Measurements from ENCODE around the gene SLC28A3. TPM values are rescaled to one million over a fixed set of nuclear protein-coding genes. Genes with fewer than 3 reads are reported as not detected.
"Not testable (repeated sequence)": the region's sequence is repeated elsewhere in the genome, so short reads cannot be mapped to it uniquely, and the experiment has no call there.

The SLC28A3 gene
- total and polyA plus RNA-seq, 3 experiments from 2014 or later = 1.0 to 1.2 TPM; not detected in 1

DNA sequence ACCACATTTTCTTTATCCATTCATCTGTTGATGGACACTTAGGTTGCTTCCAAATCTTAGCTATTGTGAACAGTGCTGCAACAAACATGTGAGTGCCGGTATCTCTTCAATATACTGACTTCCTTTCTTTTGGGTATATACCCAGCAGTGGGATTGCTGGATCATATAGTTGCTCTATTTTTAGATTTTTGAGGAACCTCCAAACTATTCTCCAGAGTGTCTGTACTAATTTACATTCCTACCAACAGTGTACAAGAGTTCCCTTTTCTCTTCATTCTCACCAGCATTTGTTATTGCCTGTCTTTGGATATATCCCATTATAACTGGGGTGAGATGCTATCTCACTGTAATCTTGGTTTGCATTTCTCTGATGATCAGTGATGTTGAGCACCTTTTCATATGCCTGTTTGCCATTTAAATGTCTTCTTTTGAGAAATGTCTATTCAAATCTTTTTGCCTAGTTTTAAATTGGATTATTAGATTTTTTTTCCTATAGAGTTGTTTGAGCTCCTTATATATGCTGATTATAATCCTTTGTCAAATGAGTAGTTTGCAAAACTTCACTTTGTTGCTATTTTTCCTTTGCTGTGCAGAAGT, 24.4 kb upstream of the SLC28A3 start:
- CTCF ChIA-PET = not testable (repeated sequence)

DNA sequence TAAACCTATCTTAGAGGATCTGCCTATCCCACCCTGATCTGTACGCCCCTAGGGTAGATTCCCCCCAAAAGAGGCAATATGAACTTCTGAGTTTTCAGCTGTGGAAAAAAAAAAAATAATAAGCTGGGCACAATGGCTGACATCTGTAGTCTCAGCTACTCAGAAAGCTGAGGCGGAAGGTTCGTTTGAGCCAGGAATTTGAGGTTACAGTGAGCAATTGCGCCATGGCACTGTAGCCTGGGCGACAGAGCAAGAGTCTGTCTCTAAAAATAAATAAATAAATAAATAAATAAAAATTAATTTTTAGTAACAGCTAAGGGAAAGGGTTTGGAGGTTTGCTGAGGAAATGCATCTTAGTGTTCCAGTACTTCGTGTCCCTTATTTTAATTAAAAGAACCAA, 21.1 kb upstream of the SLC28A3 start:
- peaks cover 0 to 20% of the 10 kb centered on the region in 2 donors for H3K27me3 Mint-ChIP-seq
- Histone ChIP-seq H3K4me1 (ENCODE audit: insufficient read depth, low read length) (no peaks in the 10 kb centered on the region), H3K27ac (ENCODE audit: low read depth, low read length) (no peak overlapping the region), H3K4me3 (ENCODE audit: low read length) (no peak overlapping the region), H3K36me3 (ENCODE audit: insufficient read depth, low read length) (no peaks in the 10 kb centered on the region), H3K9me3 (ENCODE audit: low read length) (no peaks in the 10 kb centered on the region), H3K27me3 (ENCODE audit: insufficient read depth, low read length, poor library complexity, severe bottlenecking) (no peaks in the 10 kb centered on the region)
- CTCF ChIA-PET = no interaction called here
- no peaks in the 10 kb centered on the region for H3K4me1 Mint-ChIP-seq
- no peak overlapping the region for H3K27ac Mint-ChIP-seq
- POLR2A ChIA-PET = no interaction called here
- H3K9me3 Mint-ChIP-seq = peaks cover 5 to 12% (median 7%) of the 10 kb centered on the region in 5 donors
- H3K36me3 Mint-ChIP-seq = no peaks in the 10 kb centered on the region
- no peak overlapping the region for H3K4me3 Mint-ChIP-seq
- DNase-seq = no peak

More for the DNA sequence above, 24.4 kb upstream of the SLC28A3 start:
- peak overlapping the region in 1 of 8 donors; percentile 68 for H3K27ac Mint-ChIP-seq
- peaks cover 2 to 23% of the 10 kb centered on the region in 2 donors for H3K27me3 Mint-ChIP-seq
- H3K9me3 ChIP-seq (ENCODE audit: low read length); H3K4me3 ChIP-seq (ENCODE audit: low read length); H3K4me1 Mint-ChIP-seq; H3K36me3 Mint-ChIP-seq; DNase-seq; H3K4me3 Mint-ChIP-seq; H3K4me1 ChIP-seq (ENCODE audit: insufficient read depth, low read length); H3K27me3 ChIP-seq (ENCODE audit: insufficient read depth, low read length, poor library complexity, severe bottlenecking); H3K36me3 ChIP-seq (ENCODE audit: insufficient read depth, low read length); H3K27ac ChIP-seq (ENCODE audit: low read depth, low read length); POLR2A ChIA-PET: not testable (repeated sequence)
- H3K9me3 Mint-ChIP-seq = peaks cover 5 to 12% (median 7%) of the 10 kb centered on the region in 5 donors

DNA sequence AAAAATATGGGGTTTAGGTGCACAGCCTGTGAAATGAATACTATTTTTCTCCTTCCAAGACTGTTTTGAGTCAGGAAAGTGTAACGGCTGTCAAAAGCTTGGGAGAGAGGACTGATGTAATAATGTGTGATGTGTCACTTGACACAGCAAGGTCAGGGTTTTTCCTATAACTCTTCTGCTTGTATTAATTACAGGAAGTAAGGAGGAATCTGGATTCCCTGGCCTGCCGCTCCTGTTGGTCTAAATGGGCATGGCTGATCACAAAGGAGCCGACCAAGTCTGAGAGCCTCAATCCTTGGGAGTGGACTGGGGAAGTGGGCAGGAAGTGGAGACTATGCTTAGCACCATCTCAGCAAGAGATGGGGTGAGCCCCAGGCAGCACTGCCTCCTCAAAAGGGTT, 16.7 kb upstream of the SLC28A3 start:
- ChIA-PET CTCF (no interaction called here), POLR2A (no interaction called here)
- Histone ChIP-seq H3K36me3 (ENCODE audit: insufficient read depth, low read length) (no peaks in the 10 kb centered on the region), H3K9me3 (ENCODE audit: low read length) (no peaks in the 10 kb centered on the region), H3K27ac (ENCODE audit: low read depth, low read length) (no peak overlapping the region), H3K4me3 (ENCODE audit: low read length) (no peak overlapping the region), H3K4me1 (ENCODE audit: insufficient read depth, low read length) (no peaks in the 10 kb centered on the region), H3K27me3 (ENCODE audit: insufficient read depth, low read length, poor library complexity, severe bottlenecking) (no peaks in the 10 kb centered on the region)
- no peaks in the 10 kb centered on the region for H3K36me3 Mint-ChIP-seq
- H3K4me1 Mint-ChIP-seq = no peaks in the 10 kb centered on the region
- no peak overlapping the region for H3K27ac Mint-ChIP-seq
- DNase-seq = no peak
- H3K9me3 Mint-ChIP-seq = no peaks in the 10 kb centered on the region
- peaks cover 0 to 4% of the 10 kb centered on the region in 2 donors for H3K27me3 Mint-ChIP-seq
- no peak overlapping the region for H3K4me3 Mint-ChIP-seq

DNA sequence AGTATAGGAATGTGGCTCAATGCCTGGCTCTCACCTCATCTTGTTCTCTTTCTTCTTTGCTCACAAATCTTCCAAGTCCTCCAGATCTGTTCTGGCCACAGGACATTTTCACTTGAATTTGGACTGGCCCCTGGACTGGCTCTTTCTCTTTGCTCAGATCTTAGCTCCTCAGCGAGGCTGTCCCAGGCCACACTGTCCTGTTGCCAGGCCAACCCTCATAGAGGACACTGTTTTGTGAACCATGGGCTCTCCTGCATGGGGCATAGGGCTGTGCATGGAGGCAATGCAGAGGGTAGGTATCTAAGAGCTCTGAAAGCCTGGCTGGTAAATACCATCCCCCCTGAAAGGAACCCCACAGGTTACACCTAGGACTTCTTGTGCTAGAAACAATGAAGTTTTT, 13.5 kb upstream of the SLC28A3 start:
- H3K4me3 Mint-ChIP-seq = no peak overlapping the region
- no peak overlapping the region for H3K27ac Mint-ChIP-seq
- H3K4me1 ChIP-seq (ENCODE audit: insufficient read depth, low read length) = no peaks in the 10 kb centered on the region
- H3K4me3 ChIP-seq (ENCODE audit: low read length) = no peak overlapping the region
- ChIA-PET CTCF (no interaction called here), POLR2A (no interaction called here)
- no peak overlapping the region for H3K27ac ChIP-seq (ENCODE audit: low read depth, low read length)
- H3K4me1 Mint-ChIP-seq = no peaks in the 10 kb centered on the region
- H3K36me3 Mint-ChIP-seq = no peaks in the 10 kb centered on the region
- no peaks in the 10 kb centered on the region for H3K9me3 Mint-ChIP-seq
- H3K36me3 ChIP-seq (ENCODE audit: insufficient read depth, low read length) = no peaks in the 10 kb centered on the region
- H3K9me3 ChIP-seq (ENCODE audit: low read length) = no peaks in the 10 kb centered on the region
- no peaks in the 10 kb centered on the region for H3K27me3 ChIP-seq (ENCODE audit: insufficient read depth, low read length, poor library complexity, severe bottlenecking)
- DNase-seq = no peak
- peaks cover 0 to 4% of the 10 kb centered on the region in 2 donors for H3K27me3 Mint-ChIP-seq

DNA sequence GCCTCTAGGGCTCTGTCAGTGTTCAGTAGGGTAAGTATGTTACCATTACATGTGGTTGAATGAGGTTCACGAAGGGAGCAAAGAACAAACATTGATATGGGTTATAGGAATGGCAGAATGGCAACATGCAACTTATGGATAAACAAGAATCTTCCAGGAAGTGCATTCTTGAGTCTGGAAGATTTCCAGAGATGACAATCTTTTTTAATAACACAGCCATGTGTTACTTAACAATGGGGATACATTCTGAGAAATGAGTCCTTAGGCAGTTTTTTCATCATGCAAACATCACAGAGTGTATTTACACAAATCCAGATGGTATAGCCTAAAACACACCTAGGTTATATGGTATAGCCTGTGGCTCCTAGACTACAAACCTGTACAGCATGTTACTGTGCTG, 9.1 kb upstream of the SLC28A3 start:
- Mint-ChIP-seq H3K4me3 (no peak overlapping the region), H3K27ac (no peak overlapping the region), H3K9me3 (peaks cover 0 to 2% (median 0%) of the 10 kb centered on the region in 5 donors), H3K4me1 (no peaks in the 10 kb centered on the region), H3K27me3 (peaks cover 1 to 15% of the 10 kb centered on the region in 2 donors), H3K36me3 (no peaks in the 10 kb centered on the region)
- H3K27me3 ChIP-seq (ENCODE audit: insufficient read depth, low read length, poor library complexity, severe bottlenecking) = no peaks in the 10 kb centered on the region
- ChIA-PET POLR2A (no interaction called here), CTCF (no interaction called here)
- no peaks in the 10 kb centered on the region for H3K36me3 ChIP-seq (ENCODE audit: insufficient read depth, low read length)
- no peaks in the 10 kb centered on the region for H3K4me1 ChIP-seq (ENCODE audit: insufficient read depth, low read length)
- H3K4me3 ChIP-seq (ENCODE audit: low read length) = no peak overlapping the region
- no peak overlapping the region for H3K27ac ChIP-seq (ENCODE audit: low read depth, low read length)
- no peak for DNase-seq
- no peaks in the 10 kb centered on the region for H3K9me3 ChIP-seq (ENCODE audit: low read length)

DNA sequence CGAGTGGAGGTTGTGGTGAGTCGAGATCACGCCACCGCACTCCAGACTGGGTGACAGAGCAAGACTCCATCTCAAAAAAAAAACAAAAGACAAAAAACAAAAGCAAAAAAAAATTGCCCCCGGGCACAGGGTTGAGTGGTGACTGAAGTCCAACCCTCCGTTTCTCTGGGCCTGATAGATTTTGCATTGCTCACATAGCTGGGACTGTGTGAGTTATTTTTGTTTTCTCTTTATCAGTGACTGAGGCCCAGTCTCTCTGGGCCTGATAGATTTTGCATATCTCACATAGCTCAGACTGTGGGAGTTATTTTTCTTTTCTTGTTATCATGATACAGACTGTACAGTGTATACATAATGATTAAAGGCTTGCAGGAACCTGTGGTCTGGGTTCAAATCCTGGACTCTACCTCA, 2.6 kb upstream of the SLC28A3 start:
- Histone ChIP-seq H3K27me3 (ENCODE audit: insufficient read depth, low read length, poor library complexity, severe bottlenecking) (no peaks in the 10 kb centered on the region), H3K9me3 (ENCODE audit: low read length) (no peaks in the 10 kb centered on the region), H3K36me3 (ENCODE audit: insufficient read depth, low read length) (no peaks in the 10 kb centered on the region), H3K4me1 (ENCODE audit: insufficient read depth, low read length) (no peaks in the 10 kb centered on the region), H3K4me3 (ENCODE audit: low read length) (no peak overlapping the region), H3K27ac (ENCODE audit: low read depth, low read length) (no peak overlapping the region)
- DNase-seq = no peak
- no peaks in the 10 kb centered on the region for H3K36me3 Mint-ChIP-seq
- H3K4me1 Mint-ChIP-seq = no peaks in the 10 kb centered on the region
- H3K9me3 Mint-ChIP-seq = peaks cover 0 to 2% (median 0%) of the 10 kb centered on the region in 5 donors
- POLR2A ChIA-PET = no interaction called here
- no peak overlapping the region for H3K27ac Mint-ChIP-seq
- H3K27me3 Mint-ChIP-seq = peaks cover 1 to 21% of the 10 kb centered on the region in 2 donors
- CTCF ChIA-PET = no interaction called here
- no peak overlapping the region for H3K4me3 Mint-ChIP-seq

DNA sequence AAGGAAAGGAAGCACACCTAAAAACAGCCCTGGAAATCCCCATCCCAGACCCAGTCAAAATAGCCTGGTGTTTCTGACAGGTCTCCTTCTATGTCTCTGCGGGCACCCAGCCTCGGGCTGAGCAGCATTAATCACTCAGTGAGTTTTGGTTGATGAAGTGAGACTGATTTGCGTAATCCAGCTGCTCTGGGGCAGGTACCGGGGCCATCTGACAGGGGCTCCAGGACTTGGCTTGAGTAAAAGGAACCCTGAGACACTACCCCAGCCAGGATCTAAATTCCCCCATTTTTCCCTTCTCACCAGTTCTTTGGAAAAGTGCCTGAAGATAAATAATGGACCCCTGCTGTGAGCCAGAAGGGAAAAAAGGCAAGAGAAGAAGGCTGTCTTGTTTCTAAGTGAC, 596 bp downstream of the SLC28A3 start:
- Mint-ChIP-seq H3K27ac (no peak overlapping the region), H3K27me3 (peaks cover 1 to 9% of the 10 kb centered on the region in 2 donors), H3K4me3 (no peak overlapping the region), H3K4me1 (no peaks in the 10 kb centered on the region), H3K9me3 (peaks cover 0 to under 1% (median 0%) of the 10 kb centered on the region in 5 donors), H3K36me3 (no peaks in the 10 kb centered on the region)
- Histone ChIP-seq H3K36me3 (ENCODE audit: insufficient read depth, low read length) (no peaks in the 10 kb centered on the region), H3K4me3 (ENCODE audit: low read length) (no peak overlapping the region), H3K9me3 (ENCODE audit: low read length) (no peaks in the 10 kb centered on the region), H3K27ac (ENCODE audit: low read depth, low read length) (no peak overlapping the region), H3K27me3 (ENCODE audit: insufficient read depth, low read length, poor library complexity, severe bottlenecking) (no peaks in the 10 kb centered on the region), H3K4me1 (ENCODE audit: insufficient read depth, low read length) (no peaks in the 10 kb centered on the region)
- ChIA-PET CTCF (no interaction called here), POLR2A (no interaction called here)
- no peak for DNase-seq

DNA sequence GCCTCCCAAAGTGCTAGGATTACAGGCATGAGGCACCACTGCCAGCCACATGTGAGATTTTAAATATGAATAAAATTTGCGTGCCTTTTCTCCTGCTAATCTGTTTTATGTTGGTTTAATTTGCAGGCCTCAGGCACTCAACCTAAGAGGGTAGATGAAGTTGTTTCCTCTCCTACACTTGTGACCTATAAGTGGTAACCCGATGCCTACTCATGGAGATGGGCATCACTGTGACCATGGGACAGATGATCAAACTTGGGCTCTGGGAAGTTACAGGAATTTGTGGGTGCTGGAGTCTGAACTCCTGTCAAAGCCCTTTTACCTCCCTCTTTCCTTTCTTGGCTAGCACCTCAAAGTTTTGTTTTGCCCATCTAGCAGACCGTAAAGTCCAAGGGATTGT, 1.1 kb downstream of the SLC28A3 start:
- Mint-ChIP-seq H3K36me3 (no peaks in the 10 kb centered on the region), H3K4me1 (no peaks in the 10 kb centered on the region), H3K4me3 (no peak overlapping the region), H3K27ac (no peak overlapping the region), H3K27me3 (peaks cover 0 to 4% of the 10 kb centered on the region in 2 donors), H3K9me3 (no peaks in the 10 kb centered on the region)
- H3K27ac ChIP-seq (ENCODE audit: low read depth, low read length) = no peak overlapping the region
- no peak overlapping the region for H3K4me3 ChIP-seq (ENCODE audit: low read length)
- H3K27me3 ChIP-seq (ENCODE audit: insufficient read depth, low read length, poor library complexity, severe bottlenecking) = no peaks in the 10 kb centered on the region
- ChIA-PET CTCF (no interaction called here), POLR2A (no interaction called here)
- H3K9me3 ChIP-seq (ENCODE audit: low read length) = no peaks in the 10 kb centered on the region
- H3K4me1 ChIP-seq (ENCODE audit: insufficient read depth, low read length) = no peaks in the 10 kb centered on the region
- DNase-seq = no peak
- no peaks in the 10 kb centered on the region for H3K36me3 ChIP-seq (ENCODE audit: insufficient read depth, low read length)

DNA sequence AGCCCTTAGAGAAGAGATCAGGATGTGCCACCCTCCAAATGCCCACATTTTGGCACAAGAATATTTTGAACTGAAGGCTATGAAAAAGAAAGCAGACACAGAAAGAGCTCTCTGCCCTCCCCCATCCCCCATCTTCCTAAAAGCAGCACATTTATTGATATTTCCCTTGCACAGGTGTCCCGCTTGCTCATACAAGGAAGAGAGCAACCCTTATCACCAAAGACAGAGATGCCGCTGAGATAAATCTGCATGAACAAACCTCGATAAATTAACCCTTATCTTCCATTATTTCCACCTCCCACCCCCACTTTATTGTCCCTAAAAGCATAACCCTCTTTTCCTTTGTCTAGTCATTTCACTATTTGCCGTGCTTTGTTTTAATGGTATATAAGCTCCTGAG, 1.8 kb downstream of the SLC28A3 start:
- H3K9me3 ChIP-seq (ENCODE audit: low read length) = no peaks in the 10 kb centered on the region
- POLR2A ChIA-PET = no interaction called here

More for the DNA sequence above, 1.8 kb downstream of the SLC28A3 start:
- Histone ChIP-seq H3K4me3 (ENCODE audit: low read length) (no peak overlapping the region), H3K27me3 (ENCODE audit: insufficient read depth, low read length, poor library complexity, severe bottlenecking) (no peaks in the 10 kb centered on the region), H3K27ac (ENCODE audit: low read depth, low read length) (no peak overlapping the region), H3K4me1 (ENCODE audit: insufficient read depth, low read length) (no peaks in the 10 kb centered on the region), H3K36me3 (ENCODE audit: insufficient read depth, low read length) (no peaks in the 10 kb centered on the region)
- Mint-ChIP-seq H3K4me1 (no peaks in the 10 kb centered on the region), H3K27ac (peak overlapping the region in 1 of 8 donors; percentile 39), H3K36me3 (no peaks in the 10 kb centered on the region), H3K27me3 (peaks cover 0 to 3% of the 10 kb centered on the region in 2 donors), H3K9me3 (no peaks in the 10 kb centered on the region), H3K4me3 (peak overlapping the region in 1 of 7 donors; percentile 59)
- no peak for DNase-seq
- CTCF ChIA-PET = no interaction called here

Measured in CD8-positive, alpha-beta memory T cell (primary cell).